ENCODE data around the gene TP53I3.
"Not testable (repeated sequence)": the region's sequence is repeated elsewhere in the genome, so short reads cannot be mapped to it uniquely, and the experiment has no call there.

TP53I3 gene

DNA sequence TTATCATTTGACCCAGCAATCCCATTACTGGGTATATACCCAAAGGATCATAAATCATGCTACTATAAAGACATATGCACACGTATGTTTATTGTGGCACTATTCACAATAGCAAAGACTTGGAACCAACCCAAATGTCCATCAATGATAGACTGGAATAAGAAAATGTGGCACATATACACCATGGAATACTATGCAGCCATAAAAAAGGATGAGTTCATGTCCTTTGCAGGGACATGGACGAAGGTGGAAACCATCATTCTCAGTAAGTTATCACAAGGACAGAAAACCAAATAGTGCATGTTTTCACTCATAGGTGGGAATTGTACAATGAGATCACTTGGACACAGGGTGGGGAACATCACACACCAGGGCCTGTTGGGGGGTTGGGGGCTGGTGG, 16.1 kb upstream of the TP53I3 start:
- not testable (repeated sequence) for DNase-seq (ENCODE audit: low spot score)

- not testable (repeated sequence) for DNase-seq (ENCODE audit: low spot score)
Observed at GRCh38 chr2:24095171-24095677, 10.6 kb upstream of the TP53I3 start.

DNA sequence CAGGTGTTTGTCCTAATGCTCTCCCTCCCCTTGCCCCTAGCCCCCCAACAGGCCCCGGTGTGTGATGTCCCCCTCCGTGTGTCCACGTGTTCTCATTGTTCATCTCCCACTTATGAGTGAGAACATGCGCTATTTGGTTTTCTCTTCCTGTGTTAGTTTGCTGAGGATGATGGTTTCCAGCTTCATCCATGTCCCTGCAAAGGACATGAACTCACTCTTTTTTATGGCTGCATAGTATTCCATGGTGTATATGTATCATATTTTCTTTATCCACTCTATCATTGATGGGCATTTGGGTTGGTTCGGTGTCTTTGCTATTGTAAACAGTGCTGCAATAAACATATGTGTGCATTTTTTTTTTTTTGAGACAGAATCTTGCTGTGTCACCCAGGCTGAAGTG, 8.6 kb upstream of the TP53I3 start:
- DNase-seq (ENCODE audit: low spot score) = not testable (repeated sequence)

DNA sequence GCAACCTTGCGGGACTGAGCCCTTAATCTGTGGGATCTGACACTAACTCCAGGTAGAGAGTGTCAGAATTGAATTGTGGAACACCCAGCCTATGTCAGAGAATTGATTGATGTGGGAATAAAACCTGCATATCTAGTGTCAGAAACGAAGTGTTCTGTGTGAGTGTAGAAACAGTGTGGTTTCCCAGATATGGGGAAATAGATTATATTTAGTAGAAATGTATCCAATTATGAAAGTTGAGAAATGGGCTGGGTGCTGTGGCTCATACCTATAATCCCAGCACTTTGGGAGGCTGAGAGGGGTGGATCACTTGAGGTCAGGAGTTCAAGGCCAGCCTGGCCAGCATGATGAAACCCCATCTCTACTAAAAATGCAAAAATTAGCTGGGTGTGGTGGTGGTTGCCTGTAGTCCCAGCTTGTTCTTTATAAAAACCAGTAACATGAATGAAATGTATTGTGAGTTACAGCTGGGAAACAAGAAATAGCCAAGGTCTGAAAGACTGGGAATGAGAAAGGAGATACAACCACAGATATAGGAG, 4.3 kb upstream of the TP53I3 start:
- DNase-seq (ENCODE audit: low spot score) = no peak

DNA sequence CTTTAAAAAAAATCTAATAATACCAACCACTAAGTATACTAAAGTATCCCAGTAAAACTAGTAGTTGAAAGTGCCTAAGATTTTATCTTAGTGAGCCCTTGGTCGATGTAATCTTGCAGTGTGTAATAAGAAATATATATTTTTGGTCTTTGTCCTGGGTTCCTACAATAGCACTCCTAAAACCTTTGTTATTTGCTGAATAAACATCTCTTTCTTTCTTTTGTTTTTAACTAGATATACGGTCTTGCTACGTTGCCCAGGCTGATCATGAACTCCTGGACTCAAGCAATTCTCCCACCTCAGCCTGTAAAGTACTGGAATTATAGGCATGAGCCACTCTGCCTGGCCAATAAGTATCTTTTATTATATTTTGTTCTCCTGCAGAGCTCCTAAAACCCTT, 2.4 kb upstream of the TP53I3 start:
- DNase-seq (ENCODE audit: low spot score) = no peak

DNA sequence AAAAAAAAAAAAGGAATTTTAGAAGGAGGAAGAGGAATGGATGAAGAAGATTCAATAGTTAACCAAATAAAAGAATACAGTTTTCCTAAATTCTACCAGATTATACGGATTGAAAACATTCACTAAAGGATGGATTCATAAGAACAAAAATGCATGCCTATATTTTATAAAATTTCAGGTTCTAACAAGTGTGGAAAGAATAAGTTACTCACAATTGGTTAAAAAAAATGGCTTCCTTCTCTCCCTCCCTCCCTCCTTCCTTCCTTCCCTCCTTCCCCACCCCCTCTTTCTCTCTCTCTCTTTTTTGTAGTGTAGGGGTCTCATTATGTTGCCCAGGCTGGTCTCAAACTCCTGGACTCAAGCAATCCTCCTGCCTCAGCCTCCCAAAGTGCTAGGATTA, 1.6 kb upstream of the TP53I3 start:
- no peak for DNase-seq (ENCODE audit: low spot score)

GRCh38 chr2:24085200-24085489, 511 bp upstream of the TP53I3 start:
- DNase-seq (ENCODE audit: low spot score) = no peak

GRCh38 chr2:24083567-24084385, 858 bp downstream of the TP53I3 start:
- DNase-seq (ENCODE audit: low spot score) = peak; percentile 86

DNA sequence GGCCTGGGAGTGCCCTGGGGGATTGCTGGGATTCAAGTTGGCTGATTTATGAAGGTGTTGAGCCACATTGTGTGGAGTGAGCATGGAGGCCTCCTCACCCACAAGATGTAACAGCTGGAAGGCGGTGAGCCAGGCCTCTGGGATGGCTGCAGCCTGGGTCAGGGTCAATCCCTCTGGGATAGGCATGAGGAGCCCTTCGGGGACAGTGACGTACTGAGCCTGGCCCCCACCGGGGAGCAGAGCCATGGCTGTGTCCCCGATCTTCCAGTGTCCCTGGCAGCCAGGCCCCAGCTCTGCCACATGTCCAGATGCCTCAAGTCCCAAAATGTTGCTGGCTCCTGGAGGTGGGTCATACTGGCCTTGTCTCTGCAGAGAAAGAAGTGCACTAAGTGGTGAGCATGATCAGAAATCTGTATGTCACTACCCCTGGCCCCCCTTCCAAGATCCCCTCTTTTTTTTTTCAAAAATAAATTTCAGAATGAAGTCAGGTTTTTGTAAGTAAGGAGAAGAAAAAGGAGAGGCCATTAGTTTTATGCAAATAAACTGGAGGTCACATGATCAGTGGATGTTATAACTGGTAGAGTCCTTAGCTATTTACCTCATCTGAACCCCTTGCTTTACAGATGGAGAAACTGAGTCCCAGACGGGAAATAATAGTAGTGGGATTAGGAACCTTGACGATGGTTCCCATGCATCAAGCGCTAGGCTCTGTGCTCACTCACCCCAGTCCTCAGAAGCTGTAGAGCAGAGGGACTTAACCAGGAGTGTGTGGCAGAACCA, 1.7 kb downstream of the TP53I3 start:
- no peak for DNase-seq (ENCODE audit: low spot score)

GRCh38 chr2:24080701-24081100, 3.9 kb downstream of the TP53I3 start:
- DNase-seq (ENCODE audit: low spot score) = no peak

GRCh38 chr2:24077879-24078278, 6.8 kb downstream of the TP53I3 start:
- no peak for DNase-seq (ENCODE audit: low spot score)

DNA sequence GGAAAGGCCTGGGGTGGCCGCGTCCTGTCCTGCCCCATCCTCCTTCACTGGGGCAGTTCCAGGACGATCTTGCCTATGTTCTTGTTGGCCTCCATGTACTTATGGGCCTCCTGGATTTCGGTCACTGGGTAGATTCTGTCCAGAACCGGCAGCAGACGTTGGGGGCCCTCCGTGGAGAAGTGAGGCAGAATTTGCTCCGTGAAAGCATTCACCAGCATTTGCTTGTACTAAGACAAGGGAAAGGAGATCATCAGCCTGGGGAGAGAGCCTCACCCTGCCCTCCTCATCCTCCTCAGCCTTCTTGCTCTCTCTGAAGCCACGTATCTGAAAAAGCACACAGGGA, 7.1 kb downstream of the TP53I3 start:
- no peak for DNase-seq (ENCODE audit: low spot score)

DNA sequence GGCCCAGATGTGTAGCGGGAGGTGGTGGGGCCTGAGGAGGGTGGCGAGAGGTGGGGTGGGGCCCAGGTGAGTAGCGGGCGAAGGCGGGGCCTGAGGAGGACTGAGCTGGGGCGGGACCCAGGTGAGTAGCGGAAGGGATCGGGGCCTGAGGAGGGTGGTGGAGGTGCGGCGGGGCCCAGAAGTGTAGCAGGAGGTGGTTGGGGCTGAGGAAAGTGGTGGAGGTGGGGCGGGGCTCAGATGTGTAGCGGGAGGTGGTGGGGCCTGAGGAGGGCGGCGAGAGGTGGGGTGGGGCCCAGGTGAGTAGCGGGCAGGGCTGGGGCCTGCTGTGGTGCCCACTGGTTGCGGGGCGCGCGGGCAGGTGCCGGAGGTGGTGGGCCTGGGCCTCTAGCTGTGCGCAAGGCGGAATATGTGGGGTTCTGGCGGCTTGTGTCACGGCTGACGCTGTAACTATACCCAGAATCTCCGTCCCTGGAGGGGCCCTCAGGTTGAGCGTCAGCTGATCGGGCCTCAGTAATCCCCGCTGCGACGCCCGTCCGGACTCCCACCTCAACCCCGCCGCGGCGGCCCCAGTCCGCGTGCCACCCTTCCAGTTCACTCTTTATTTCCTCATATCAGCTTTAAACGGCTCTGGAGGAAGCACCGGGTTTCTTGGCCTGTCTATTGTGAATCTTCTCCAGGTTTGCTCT, 7.6 kb downstream of the TP53I3 start:
- peak; percentile 15 for DNase-seq (ENCODE audit: low spot score)

DNA sequence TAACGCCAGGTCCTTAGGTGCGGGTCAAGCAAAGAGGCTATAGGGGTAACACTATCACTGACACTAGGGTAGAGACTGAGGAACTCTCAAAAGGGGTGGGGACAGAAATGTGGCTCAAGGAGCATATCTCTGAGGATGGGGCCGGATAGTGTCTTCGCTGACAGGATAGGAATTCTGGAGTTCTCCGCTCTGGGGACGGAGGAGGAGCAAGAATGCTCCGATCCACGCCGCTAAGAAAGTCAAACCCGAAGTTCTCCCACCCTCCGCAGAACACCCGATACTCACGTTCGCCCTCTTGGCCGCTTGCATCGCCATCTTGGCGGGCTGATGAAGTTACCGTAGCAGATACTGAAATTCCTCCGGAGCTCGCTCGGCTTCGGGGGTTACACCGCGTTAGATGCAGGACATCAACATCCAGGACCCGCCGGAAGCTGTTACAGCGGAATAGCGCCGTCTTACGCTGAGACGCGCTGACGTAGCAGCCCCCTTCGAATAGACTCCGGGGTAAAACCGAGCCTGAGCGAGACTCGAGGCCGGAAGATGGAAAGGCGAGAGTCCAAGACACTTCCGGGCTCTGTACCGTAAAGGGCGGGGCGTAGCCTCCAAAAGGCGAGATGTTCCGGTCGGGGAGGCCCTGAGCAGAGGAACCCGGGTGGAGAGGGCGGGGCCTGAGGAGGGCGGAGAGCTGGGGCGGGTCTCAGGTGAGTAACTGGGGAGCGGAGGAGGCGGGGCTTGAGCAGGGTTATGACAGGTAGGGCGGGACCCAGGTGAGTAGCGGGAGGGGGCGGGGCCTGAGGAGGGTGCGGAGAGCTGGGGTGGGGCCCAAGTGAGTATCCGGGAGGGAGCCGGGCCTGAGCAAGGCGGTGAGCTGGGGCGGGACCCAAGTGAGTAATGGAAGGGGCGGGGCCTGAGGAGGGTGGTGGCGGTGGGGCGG, 8.5 kb downstream of the TP53I3 start, which contains the start of gene SF3B6:
SF3B6 (minus strand) TSS at position 412 of the 934 bp plus-strand sequence; CDS start at position 315, 97 bp downstream.
- peak; percentile 94 for DNase-seq (ENCODE audit: low spot score)

- no peak for DNase-seq (ENCODE audit: low spot score)
Observed at GRCh38 chr2:24075259-24075658, 9.4 kb downstream of the TP53I3 start.

DNA sequence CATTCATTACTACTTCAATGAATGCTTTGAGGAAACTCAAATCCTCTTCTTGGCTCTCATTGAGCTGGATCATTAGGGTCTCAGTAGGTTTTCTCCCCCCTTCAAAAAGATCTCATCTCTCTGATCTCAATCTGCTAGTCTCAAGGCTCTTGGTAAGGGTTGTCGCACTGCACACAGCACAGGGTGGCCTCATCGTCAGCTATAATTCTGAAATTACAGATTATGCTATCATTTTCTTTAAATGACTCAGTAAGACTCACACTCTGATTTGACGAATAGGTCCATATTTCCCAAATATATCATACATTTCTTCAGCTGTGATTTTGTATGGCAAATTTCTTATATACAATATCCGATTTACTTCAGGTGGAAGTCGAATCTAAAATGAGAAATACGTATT, 10.8 kb downstream of the TP53I3 start:
- no peak for DNase-seq (ENCODE audit: low spot score)

DNA sequence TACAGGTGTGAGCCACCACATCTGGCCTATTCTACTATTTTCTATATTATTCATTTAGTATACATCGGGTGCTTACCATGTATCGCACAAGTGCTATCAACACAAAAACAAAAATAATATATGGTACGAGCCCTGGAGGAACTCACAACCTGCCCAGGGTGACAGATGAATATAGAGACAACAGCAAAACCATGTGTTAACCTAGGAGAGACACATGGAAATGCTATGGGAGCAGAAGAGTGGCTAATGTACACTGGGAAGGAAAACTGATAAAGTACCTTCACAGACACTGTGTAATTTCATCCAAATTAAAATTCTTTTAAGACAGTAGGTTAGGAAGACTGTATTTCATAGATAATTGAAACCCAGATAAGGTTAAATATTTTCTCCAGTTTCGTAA, 12.4 kb downstream of the TP53I3 start:
- DNase-seq (ENCODE audit: low spot score) = no peak

- DNase-seq (ENCODE audit: low spot score) = no peak
Observed at GRCh38 chr2:24065341-24065740, 19.3 kb downstream of the TP53I3 start.

DNA sequence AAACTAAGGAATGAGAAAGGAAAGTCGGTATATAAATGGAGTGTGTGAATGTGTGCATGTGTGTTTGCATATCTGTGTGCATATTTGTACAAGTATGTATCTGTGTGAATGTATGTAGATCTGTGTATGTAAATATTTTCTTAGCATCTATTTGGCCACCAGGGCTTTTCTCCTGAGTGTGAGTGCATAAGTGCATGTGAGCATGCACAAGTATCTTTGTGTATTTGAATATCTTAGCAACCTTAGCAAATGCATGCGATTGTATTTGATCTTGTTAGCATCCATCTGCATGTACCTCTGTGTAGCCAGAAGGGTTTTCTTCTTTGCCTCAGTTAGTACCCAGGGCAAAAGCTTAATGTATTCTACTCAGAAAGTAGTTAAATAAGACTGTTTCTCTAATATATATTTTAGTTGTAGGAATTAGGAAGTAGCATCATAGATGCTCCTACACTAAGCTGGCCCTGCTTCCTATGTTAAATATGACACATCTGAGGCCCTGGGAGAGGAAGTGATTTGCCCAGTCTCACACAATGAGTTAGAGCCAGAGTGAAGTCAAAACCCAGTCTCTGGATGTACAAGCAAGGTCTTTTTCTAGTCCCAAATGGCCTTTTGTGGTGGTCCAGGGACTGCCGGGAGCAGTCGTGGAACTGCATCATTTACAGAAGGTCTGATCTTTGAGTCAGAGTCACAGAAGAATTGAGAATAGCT, 25.9 kb downstream of the TP53I3 start:
- no peak for DNase-seq (ENCODE audit: low spot score)

DNA sequence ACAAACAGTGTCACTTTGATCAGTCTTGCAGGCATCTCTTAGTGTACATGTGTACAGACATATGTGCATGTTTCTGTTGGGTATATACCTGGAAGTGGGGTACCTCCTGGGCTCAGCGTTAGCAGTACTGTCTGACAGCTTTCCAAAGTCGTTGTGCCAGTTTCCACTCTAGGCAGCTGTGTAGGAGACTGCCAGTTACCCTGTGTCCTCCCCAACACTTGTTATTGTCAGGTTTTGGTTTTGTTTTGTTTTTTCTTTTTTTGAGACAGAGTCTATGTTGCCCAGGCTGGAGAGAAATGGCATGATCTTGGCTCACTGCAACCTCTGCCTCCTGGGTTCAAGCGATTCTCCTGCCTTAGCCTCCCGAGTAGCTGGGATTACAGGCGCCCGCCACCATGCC, 28.9 kb downstream of the TP53I3 start:
- no peak for DNase-seq (ENCODE audit: low spot score)
